ENCODE results near the gene POLR2C.

The POLR2C gene

GRCh38 chr16:57470711-57471110, 8.2 kb downstream of the POLR2C start:
- Histone ChIP-seq H3K9me2 (replicated peaks; ENCODE audit: low read depth, low read length) (no peaks in the 10 kb centered on the region), H3K4me3 (ENCODE audit: low read length, poor library complexity, severe bottlenecking) (no peak overlapping the region), H3K9ac (ENCODE audit: low read depth, low read length, poor library complexity, severe bottlenecking) (no peak overlapping the region), H3K9me3 (ENCODE audit: insufficient read depth, low read depth, low read length) (no peaks in the 10 kb centered on the region), H4K20me1 (ENCODE audit: insufficient read depth, low read length, poor library complexity, severe bottlenecking) (peaks cover 6% of the 10 kb centered on the region), H3F3A (ENCODE audit: low read depth) (no peaks in the 10 kb centered on the region), H3K79me2 (ENCODE audit: insufficient read depth, low read length) (peaks cover 9% of the 10 kb centered on the region; the same call in 1 of the 2 replicates), H3K27me3 (ENCODE audit: insufficient read depth, low read length, poor library complexity, severe bottlenecking) (no peaks in the 10 kb centered on the region), H3K4me1 (ENCODE audit: insufficient read depth, low read length, poor library complexity, severe bottlenecking) (peaks cover 12% of the 10 kb centered on the region), H3K36me3 (ENCODE audit: insufficient read depth, low read length) (peaks cover 74% of the 10 kb centered on the region; the same call in 1 of the 2 replicates), H2AFZ (ENCODE audit: low read length) (no peak overlapping the region), H3K4me2 (ENCODE audit: low read depth, low read length, poor library complexity, severe bottlenecking) (no peak overlapping the region)
- TF ChIP-seq CTCF (conservative IDR thresholded peaks at IDR 0.05; ENCODE audit: low read length) (no peak), EZH2phosphoT487 (IDR thresholded peaks at IDR 0.05; ENCODE audit: borderline replicate concordance) (no peak)

GRCh38 chr16:57471209-57471608, 8.7 kb downstream of the POLR2C start:
- Histone ChIP-seq H3F3A (ENCODE audit: low read depth) (no peaks in the 10 kb centered on the region), H3K9me3 (ENCODE audit: insufficient read depth, low read depth, low read length) (no peaks in the 10 kb centered on the region), H3K9ac (ENCODE audit: low read depth, low read length, poor library complexity, severe bottlenecking) (no peak overlapping the region), H4K20me1 (ENCODE audit: insufficient read depth, low read length, poor library complexity, severe bottlenecking) (peaks cover 1% of the 10 kb centered on the region), H3K36me3 (ENCODE audit: insufficient read depth, low read length) (peaks cover 69% of the 10 kb centered on the region; the same call in 1 of the 2 replicates), H3K27me3 (ENCODE audit: insufficient read depth, low read length, poor library complexity, severe bottlenecking) (no peaks in the 10 kb centered on the region), H3K9me2 (replicated peaks; ENCODE audit: low read depth, low read length) (no peaks in the 10 kb centered on the region), H3K4me3 (ENCODE audit: low read length, poor library complexity, severe bottlenecking) (no peak overlapping the region), H3K4me2 (ENCODE audit: low read depth, low read length, poor library complexity, severe bottlenecking) (no peak overlapping the region), H3K79me2 (ENCODE audit: insufficient read depth, low read length) (peaks cover 4% of the 10 kb centered on the region; the same call in 1 of the 2 replicates), H3K4me1 (ENCODE audit: insufficient read depth, low read length, poor library complexity, severe bottlenecking) (peaks cover 16% of the 10 kb centered on the region), H2AFZ (ENCODE audit: low read length) (no peak overlapping the region)
- no peak for TF ChIP-seq EZH2phosphoT487 (IDR thresholded peaks at IDR 0.05; ENCODE audit: borderline replicate concordance)

GRCh38 chr16:57471852-57472664, 9.6 kb downstream of the POLR2C start:
- no peaks in the 10 kb centered on the region for H4K20me1 ChIP-seq (ENCODE audit: insufficient read depth, low read length, poor library complexity, severe bottlenecking)
- H3K4me2 ChIP-seq (ENCODE audit: low read depth, low read length, poor library complexity, severe bottlenecking), result no peak overlapping the region
- no peaks in the 10 kb centered on the region for H3K27me3 ChIP-seq (ENCODE audit: insufficient read depth, low read length, poor library complexity, severe bottlenecking)
- no peaks in the 10 kb centered on the region for H3K9me2 ChIP-seq (replicated peaks; ENCODE audit: low read depth, low read length)
- H3F3A ChIP-seq (ENCODE audit: low read depth), result no peaks in the 10 kb centered on the region
- H3K79me2 ChIP-seq (ENCODE audit: insufficient read depth, low read length), result no peaks in the 10 kb centered on the region
- no peak overlapping the region for H2AFZ ChIP-seq (ENCODE audit: low read length)
- peaks cover 64% of the 10 kb centered on the region; the same call in 1 of the 2 replicates for H3K36me3 ChIP-seq (ENCODE audit: insufficient read depth, low read length)
- peaks cover 24% of the 10 kb centered on the region for H3K4me1 ChIP-seq (ENCODE audit: insufficient read depth, low read length, poor library complexity, severe bottlenecking)
- H3K4me3 ChIP-seq (ENCODE audit: low read length, poor library complexity, severe bottlenecking), result no peak overlapping the region
- H3K9ac ChIP-seq (ENCODE audit: low read depth, low read length, poor library complexity, severe bottlenecking), result no peak overlapping the region
- H3K9me3 ChIP-seq (ENCODE audit: insufficient read depth, low read depth, low read length), result no peaks in the 10 kb centered on the region
- no peak for TF ChIP-seq EZH2phosphoT487 (IDR thresholded peaks at IDR 0.05; ENCODE audit: borderline replicate concordance)
- no peak for TF ChIP-seq CTCF (conservative IDR thresholded peaks at IDR 0.05; ENCODE audit: low read length)

Data from Loucy (cell line).